Liver (tissue), 3 donors: ENCODE data around the gene ADGRF5.

ENCODE experiments used
- EGR1 ChIP-seq, 2 donors: IDR thresholded peaks; 2 replicates each; pipeline ENCODE4 v1.6.1; 2016 to 2018; ENCODE audit warnings: antibody characterized with exemption in 2 of 2, low read depth in 2 of 2
- GABPA ChIP-seq, 2 donors: IDR thresholded peaks in 1 of 2; conservative IDR thresholded peaks in 1 of 2; 2 replicates each; pipeline ENCODE4 v1.6.1; 2016; ENCODE audit warnings: antibody characterized with exemption in 2 of 2, mild to moderate bottlenecking in 1 of 2, moderate library complexity in 1 of 2
- RAD21 ChIP-seq, 2 donors: IDR thresholded peaks; 2 replicates each; pipeline ENCODE4 v1.6.1; 2016; ENCODE audit warnings: antibody characterized with exemption in 2 of 2, mild to moderate bottlenecking in 2 of 2
- SP1 ChIP-seq: IDR thresholded peaks from 2 replicates; pipeline ENCODE4 v1.6.1; 2018; ENCODE audit warnings: antibody characterized with exemption, mild to moderate bottlenecking
- TAF1 ChIP-seq: conservative IDR thresholded peaks from 2 replicates; pipeline ENCODE4 v1.6.1; 2016; ENCODE audit warnings: antibody characterized with exemption, mild to moderate bottlenecking
- YY1 ChIP-seq: IDR thresholded peaks from 2 replicates; pipeline ENCODE4 v1.6.1; 2016; ENCODE audit warnings: antibody characterized with exemption, mild to moderate bottlenecking
- TF ChIP-seq, protein P1 (sequence below): IDR thresholded peaks from 2 replicates; pipeline ENCODE4 v1.6.1; 2016; ENCODE audit warnings: antibody characterized with exemption
- TF ChIP-seq, protein P2 (sequence below): fragments of 150-350 bp; IDR thresholded peaks from 2 replicates; pipeline ENCODE4 v1.5.1; 2017; ENCODE audit warnings: improper control_type of control experiment, low read depth, low read length; ENCODE audit not compliant: missing input control
- TF ChIP-seq, protein P3 (sequence below): IDR thresholded peaks from 2 replicates; pipeline ENCODE4 v1.6.1; 2016; ENCODE audit warnings: antibody characterized with exemption, mild to moderate bottlenecking
- TF ChIP-seq, protein P4 (sequence below): IDR thresholded peaks from 2 replicates; pipeline ENCODE4 v1.6.1; 2016; ENCODE audit warnings: antibody characterized with exemption
- donor health status: healthy.
- donor health status: healthy.

DNA sequence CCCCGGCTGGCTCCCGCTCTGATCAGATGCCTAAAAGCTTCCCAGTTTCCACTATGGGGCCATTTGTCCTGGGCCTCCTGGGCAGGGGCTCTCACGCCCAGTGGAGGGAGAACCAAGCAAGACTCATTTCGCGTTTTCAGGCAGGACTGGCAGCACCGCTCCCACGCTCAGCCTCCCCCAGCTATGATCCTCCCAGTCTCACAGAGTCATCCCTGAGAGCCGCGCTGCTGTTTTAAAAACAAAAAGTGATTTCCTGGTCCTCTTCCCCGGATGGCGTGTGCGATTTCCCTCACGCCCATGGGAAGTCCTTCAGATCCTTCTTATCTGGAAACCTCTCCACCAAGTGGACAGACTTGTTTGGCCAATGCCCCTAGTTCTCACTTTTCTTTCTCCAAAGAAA lies at the start of gene ADGRF5:
- TF ChIP-seq, protein P1, sequence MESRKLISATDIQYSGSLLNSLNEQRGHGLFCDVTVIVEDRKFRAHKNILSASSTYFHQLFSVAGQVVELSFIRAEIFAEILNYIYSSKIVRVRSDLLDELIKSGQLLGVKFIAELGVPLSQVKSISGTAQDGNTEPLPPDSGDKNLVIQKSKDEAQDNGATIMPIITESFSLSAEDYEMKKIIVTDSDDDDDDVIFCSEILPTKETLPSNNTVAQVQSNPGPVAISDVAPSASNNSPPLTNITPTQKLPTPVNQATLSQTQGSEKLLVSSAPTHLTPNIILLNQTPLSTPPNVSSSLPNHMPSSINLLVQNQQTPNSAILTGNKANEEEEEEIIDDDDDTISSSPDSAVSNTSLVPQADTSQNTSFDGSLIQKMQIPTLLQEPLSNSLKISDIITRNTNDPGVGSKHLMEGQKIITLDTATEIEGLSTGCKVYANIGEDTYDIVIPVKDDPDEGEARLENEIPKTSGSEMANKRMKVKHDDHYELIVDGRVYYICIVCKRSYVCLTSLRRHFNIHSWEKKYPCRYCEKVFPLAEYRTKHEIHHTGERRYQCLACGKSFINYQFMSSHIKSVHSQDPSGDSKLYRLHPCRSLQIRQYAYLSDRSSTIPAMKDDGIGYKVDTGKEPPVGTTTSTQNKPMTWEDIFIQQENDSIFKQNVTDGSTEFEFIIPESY: no peak
- TF ChIP-seq, protein P2, sequence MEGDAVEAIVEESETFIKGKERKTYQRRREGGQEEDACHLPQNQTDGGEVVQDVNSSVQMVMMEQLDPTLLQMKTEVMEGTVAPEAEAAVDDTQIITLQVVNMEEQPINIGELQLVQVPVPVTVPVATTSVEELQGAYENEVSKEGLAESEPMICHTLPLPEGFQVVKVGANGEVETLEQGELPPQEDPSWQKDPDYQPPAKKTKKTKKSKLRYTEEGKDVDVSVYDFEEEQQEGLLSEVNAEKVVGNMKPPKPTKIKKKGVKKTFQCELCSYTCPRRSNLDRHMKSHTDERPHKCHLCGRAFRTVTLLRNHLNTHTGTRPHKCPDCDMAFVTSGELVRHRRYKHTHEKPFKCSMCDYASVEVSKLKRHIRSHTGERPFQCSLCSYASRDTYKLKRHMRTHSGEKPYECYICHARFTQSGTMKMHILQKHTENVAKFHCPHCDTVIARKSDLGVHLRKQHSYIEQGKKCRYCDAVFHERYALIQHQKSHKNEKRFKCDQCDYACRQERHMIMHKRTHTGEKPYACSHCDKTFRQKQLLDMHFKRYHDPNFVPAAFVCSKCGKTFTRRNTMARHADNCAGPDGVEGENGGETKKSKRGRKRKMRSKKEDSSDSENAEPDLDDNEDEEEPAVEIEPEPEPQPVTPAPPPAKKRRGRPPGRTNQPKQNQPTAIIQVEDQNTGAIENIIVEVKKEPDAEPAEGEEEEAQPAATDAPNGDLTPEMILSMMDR: no peak
- TF ChIP-seq RAD21 (IDR thresholded peaks at IDR 0.05) (peak in 1 of 2 donors; percentile 21), TAF1 (no peak), YY1 (no peak), EGR1 (IDR thresholded peaks at IDR 0.05; ENCODE audit: low read depth in 2 of 2) (no peak), GABPA (IDR thresholded peaks at IDR 0.05 in 1 of 2, conservative IDR thresholded peaks at IDR 0.05 in 1 of 2) (no peak), SP1 (no peak)
- TF ChIP-seq, protein P3, sequence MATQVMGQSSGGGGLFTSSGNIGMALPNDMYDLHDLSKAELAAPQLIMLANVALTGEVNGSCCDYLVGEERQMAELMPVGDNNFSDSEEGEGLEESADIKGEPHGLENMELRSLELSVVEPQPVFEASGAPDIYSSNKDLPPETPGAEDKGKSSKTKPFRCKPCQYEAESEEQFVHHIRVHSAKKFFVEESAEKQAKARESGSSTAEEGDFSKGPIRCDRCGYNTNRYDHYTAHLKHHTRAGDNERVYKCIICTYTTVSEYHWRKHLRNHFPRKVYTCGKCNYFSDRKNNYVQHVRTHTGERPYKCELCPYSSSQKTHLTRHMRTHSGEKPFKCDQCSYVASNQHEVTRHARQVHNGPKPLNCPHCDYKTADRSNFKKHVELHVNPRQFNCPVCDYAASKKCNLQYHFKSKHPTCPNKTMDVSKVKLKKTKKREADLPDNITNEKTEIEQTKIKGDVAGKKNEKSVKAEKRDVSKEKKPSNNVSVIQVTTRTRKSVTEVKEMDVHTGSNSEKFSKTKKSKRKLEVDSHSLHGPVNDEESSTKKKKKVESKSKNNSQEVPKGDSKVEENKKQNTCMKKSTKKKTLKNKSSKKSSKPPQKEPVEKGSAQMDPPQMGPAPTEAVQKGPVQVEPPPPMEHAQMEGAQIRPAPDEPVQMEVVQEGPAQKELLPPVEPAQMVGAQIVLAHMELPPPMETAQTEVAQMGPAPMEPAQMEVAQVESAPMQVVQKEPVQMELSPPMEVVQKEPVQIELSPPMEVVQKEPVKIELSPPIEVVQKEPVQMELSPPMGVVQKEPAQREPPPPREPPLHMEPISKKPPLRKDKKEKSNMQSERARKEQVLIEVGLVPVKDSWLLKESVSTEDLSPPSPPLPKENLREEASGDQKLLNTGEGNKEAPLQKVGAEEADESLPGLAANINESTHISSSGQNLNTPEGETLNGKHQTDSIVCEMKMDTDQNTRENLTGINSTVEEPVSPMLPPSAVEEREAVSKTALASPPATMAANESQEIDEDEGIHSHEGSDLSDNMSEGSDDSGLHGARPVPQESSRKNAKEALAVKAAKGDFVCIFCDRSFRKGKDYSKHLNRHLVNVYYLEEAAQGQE: no peak
- TF ChIP-seq, protein P4, sequence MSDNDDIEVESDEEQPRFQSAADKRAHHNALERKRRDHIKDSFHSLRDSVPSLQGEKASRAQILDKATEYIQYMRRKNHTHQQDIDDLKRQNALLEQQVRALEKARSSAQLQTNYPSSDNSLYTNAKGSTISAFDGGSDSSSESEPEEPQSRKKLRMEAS: no peak
